Peyer's patch (tissue), 4 donors: ENCODE results near the gene ZSCAN10. TPM values are rescaled to one million over a fixed set of nuclear protein-coding genes. Genes with fewer than 3 reads are reported as not detected.
"Not testable (repeated sequence)": the region's sequence is repeated elsewhere in the genome, so short reads cannot be mapped to it uniquely, and the experiment has no call there.

Experiments used
- DNase-seq, 3 donors: peaks; one replicate each; pipeline ENCODE4 v3.0.0-alpha.2; 2017 to 2019
- H3K27ac ChIP-seq, 4 donors: fragments of 200-600 bp; sonication (generic); one replicate each; pipeline ENCODE4 v1.5.1; 2016 to 2019
- H3K27me3 ChIP-seq, 2 donors: fragments of 200-600 bp; sonication (generic); one replicate each; pipeline ENCODE4 v1.5.1; 2019
- H3K36me3 ChIP-seq, 3 donors: fragments of 200-600 bp; sonication (generic); one replicate each; pipeline ENCODE4 v1.5.1; 2016 to 2019
- H3K4me1 ChIP-seq, 4 donors: fragments of 200-600 bp; sonication (generic); one replicate each; pipeline ENCODE4 v1.5.1; 2016 to 2019
- H3K4me3 ChIP-seq, 4 donors: fragments of 200-600 bp; sonication (generic); 1 replicate in 3 of 4; 2 replicates in 1 of 4; pipeline ENCODE4 v1.5.1; 2016 to 2019; ENCODE audit warnings: mild to moderate bottlenecking in 1 of 4
- H3K9me3 ChIP-seq, 4 donors: fragments of 200-600 bp; sonication (generic); one replicate each; pipeline ENCODE4 v1.5.1; 2016 to 2019; ENCODE audit warnings: mild to moderate bottlenecking in 1 of 4
- CTCF ChIP-seq, 6 experiments: fragments of 450-650 bp in 4 of 6; fragments of 200-600 bp in 2 of 6; sonication (generic) in 1 of 6; IDR thresholded peaks; one replicate each; pipeline ENCODE4 v1.5.1; 2017 to 2019; ENCODE audit warnings: antibody characterized with exemption in 6 of 6, mild to moderate bottlenecking in 3 of 6, moderate library complexity in 1 of 6
- POLR2A ChIP-seq, 2 donors: fragments of 450-650 bp; IDR thresholded peaks; one replicate each; pipeline ENCODE4 v1.5.1; 2017; ENCODE audit warnings: antibody characterized with exemption in 2 of 2, mild to moderate bottlenecking in 2 of 2, moderate library complexity in 2 of 2
- total RNA-seq, 4 donors: library from RNA; depleted of rRNA; stranded (reverse); fragments of >200 nt; gene quantifications; one replicate each; pipeline ENCODE4 v1.1.0, GENCODE V29; 2016

The ZSCAN10 gene
- total RNA-seq, 4 donors from 2014 or later = not detected

DNA sequence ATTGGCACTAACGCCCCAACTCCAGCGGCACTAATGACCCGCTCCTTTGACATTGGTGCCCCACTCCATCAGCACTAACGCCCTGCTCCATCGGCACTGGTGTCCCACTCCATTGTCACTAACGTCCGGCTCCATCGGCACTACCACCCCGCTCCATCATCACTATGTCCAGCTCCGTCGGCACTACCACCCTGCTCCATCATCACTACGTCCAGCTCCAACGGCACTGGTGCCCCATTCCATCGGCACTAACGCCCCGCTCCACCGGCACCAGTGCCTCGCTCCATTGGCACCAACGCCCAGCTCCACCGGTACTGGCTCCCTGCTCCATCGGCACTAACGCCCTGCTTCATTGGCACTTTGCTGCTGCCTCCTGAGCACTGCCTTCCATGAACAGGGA lies 43.2 kb upstream of the ZSCAN10 start:
- TF ChIP-seq POLR2A (IDR thresholded peaks at IDR 0.05) = no peak
- TF ChIP-seq CTCF (IDR thresholded peaks at IDR 0.05) = no peak
- DNase-seq = no peak
- Histone ChIP-seq H3K27me3 (no peaks in the 10 kb centered on the region), H3K27ac (no peak overlapping the region), H3K36me3 (peaks cover 0 to 47% (median 0%) of the 10 kb centered on the region in 3 donors), H3K4me1 (peaks cover 0 to 20% (median 1%) of the 10 kb centered on the region in 4 donors), H3K9me3 (no peaks in the 10 kb centered on the region), H3K4me3 (no peak overlapping the region)

DNA sequence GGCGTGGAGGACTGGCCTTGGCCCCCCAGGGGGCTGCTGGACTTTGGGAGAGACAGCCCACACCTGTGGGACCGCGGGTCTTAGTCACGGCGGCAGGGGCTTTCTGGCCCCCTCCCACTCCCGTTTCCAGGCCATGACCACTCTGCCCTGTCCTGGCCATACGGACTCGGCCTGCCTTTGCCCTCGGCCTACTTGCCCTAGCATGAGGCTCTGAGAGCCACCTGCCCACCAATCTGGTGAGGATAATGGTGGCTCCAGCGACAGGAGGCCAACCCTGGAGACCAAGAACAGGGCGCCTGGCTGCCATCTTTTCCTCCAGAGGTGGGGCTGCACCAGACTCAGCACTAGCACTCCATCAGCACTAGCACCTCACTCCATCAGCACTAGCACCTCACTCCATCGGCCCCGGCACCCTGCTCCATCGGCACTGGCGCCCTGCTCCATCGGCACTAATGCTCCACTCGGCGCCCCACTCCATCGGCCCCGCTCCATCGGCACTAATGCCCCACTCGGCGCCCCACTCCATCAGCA lies 42.8 kb upstream of the ZSCAN10 start:
- no peaks in the 10 kb centered on the region for H3K27me3 ChIP-seq
- H3K36me3 ChIP-seq = peaks cover 0 to 47% (median 0%) of the 10 kb centered on the region in 3 donors
- H3K4me3 ChIP-seq = no peak overlapping the region
- H3K27ac ChIP-seq = no peak overlapping the region
- no peak for TF ChIP-seq POLR2A (IDR thresholded peaks at IDR 0.05)
- no peak for TF ChIP-seq CTCF (IDR thresholded peaks at IDR 0.05)
- no peak for DNase-seq
- H3K9me3 ChIP-seq = no peaks in the 10 kb centered on the region
- peaks cover 0 to 20% (median 1%) of the 10 kb centered on the region in 4 donors for H3K4me1 ChIP-seq

GRCh38 chr16:3140603-3141427 lies 41.7 kb upstream of the ZSCAN10 start:
- DNase-seq = no peak
- H3K27ac ChIP-seq = no peak overlapping the region
- H3K36me3 ChIP-seq = peaks cover 0 to 47% (median 0%) of the 10 kb centered on the region in 3 donors
- H3K9me3 ChIP-seq = no peaks in the 10 kb centered on the region
- peaks cover 0 to 24% (median 1%) of the 10 kb centered on the region in 4 donors for H3K4me1 ChIP-seq
- H3K27me3 ChIP-seq = no peaks in the 10 kb centered on the region
- no peak overlapping the region for H3K4me3 ChIP-seq
- TF ChIP-seq CTCF (IDR thresholded peaks at IDR 0.05) (no peak), POLR2A (IDR thresholded peaks at IDR 0.05) (no peak)

GRCh38 chr16:3139561-3139960 lies 40.5 kb upstream of the ZSCAN10 start:
- H3K27ac ChIP-seq = not testable (repeated sequence)
- peaks cover 0 to 47% (median 0%) of the 10 kb centered on the region in 3 donors for H3K36me3 ChIP-seq

GRCh38 chr16:3138823-3139426 lies 39.8 kb upstream of the ZSCAN10 start:
- H3K36me3 ChIP-seq = peaks cover 0 to 47% (median 0%) of the 10 kb centered on the region in 3 donors
- H3K27ac ChIP-seq = no peak overlapping the region
- peaks cover 0 to 18% (median 1%) of the 10 kb centered on the region in 4 donors for H3K4me1 ChIP-seq
- no peak overlapping the region for H3K4me3 ChIP-seq
- no peaks in the 10 kb centered on the region for H3K27me3 ChIP-seq
- DNase-seq = no peak
- TF ChIP-seq CTCF (IDR thresholded peaks at IDR 0.05) (no peak), POLR2A (IDR thresholded peaks at IDR 0.05) (no peak)
- H3K9me3 ChIP-seq = no peaks in the 10 kb centered on the region

More at GRCh38 chr16:3139561-3139960, 40.5 kb upstream of the ZSCAN10 start:
- not testable (repeated sequence) for H3K27me3 ChIP-seq, H3K9me3 ChIP-seq, H3K4me3 ChIP-seq, DNase-seq
- H3K4me1 ChIP-seq = peaks cover 0 to 16% (median 1%) of the 10 kb centered on the region in 4 donors

- Histone ChIP-seq H3K27ac (no peak overlapping the region), H3K4me3 (no peak overlapping the region), H3K9me3 (no peaks in the 10 kb centered on the region), H3K27me3 (no peaks in the 10 kb centered on the region), H3K4me1 (peaks cover 0 to 18% (median under 1%) of the 10 kb centered on the region in 4 donors), H3K36me3 (peaks cover 0 to 47% (median 0%) of the 10 kb centered on the region in 3 donors)
- TF ChIP-seq POLR2A (IDR thresholded peaks at IDR 0.05) (no peak), CTCF (IDR thresholded peaks at IDR 0.05) (no peak)
- DNase-seq = no peak
Measured at GRCh38 chr16:3138342-3138741, 39.2 kb upstream of the ZSCAN10 start.
